CMK (cell line): ENCODE data around the gene ZNF566.
"Not testable (repeated sequence)": the region's sequence is repeated elsewhere in the genome, so short reads cannot be mapped to it uniquely, and the experiment has no call there.

Experiments used
- DNase-seq: peaks from one replicate; pipeline ENCODE4 v3.0.0-alpha.2; 2010; ENCODE audit warnings: low read depth

Gene ZNF566

DNA sequence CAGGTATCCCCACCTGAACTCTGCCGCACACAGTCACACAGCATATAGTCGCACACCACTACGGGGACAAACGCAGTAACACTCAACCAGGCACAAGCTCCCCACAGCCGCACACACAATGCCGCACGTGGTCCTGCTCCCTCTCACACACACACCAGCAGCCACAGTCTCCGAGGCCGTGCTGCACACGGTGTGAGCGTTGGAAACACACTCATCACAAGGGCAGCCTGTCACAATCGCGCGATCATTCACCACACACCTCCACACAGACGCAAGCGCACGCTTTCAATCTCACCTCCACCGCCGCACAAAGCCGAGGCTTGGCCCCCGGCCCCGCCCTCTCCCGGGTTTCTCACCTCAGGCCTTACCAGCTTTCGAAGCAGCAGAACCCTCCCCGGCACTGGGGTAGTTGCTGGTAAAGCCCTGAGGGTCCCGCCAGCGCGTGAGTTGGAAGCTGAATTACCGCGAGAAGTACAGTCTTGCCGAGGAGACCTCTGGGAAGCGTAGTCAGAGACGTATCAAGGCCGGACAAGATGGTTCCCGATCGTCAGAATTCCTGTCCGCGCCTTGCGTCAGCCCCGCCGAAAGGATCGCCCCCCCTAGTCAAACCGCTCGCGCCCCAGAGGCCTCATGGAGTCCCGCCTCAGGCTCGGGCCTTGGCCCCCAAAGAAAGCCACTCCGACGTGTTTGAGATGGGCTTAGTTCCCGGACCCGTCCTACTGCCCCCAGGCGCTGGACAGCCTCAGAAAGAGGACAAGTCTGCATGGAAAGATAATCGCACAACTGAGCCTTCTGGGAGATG, at the start of gene ZNF566:
Gene ZNF566 (minus strand): TSS at position 444 of the 802 bp plus-strand sequence. CDS start 13,004 bp downstream, outside the sequence.
- peak; percentile 93 for DNase-seq

DNA sequence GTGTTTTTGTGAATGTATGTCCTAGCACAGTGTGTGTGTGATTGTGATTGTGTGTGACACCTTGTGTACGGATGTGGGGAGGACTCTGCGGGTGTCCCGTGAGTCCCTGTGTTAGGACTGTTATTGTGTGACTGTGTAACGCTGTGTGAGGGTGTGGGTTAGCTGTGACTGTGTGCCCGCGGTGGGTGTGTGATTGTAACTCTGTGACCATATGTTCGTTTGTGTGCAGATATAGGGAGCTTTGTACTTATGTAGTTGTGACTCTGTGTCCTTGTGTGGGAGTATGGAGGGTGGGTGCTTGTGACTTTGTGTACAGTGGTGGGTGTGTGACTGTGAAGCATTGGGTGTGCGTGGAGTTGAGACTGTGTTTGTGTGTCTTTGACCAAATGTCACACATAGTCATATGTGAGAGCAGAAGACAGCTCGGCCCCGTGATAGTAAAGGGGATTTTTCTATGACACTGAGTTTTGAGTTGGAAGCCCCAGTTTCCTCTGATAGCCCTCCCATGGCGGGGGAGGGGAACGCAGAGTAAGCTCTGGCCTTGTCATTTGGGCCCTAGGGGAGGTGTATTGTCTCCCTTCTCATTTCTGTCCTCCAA, 39.7 kb upstream of the ZNF566 start:
- no peak for DNase-seq

DNA sequence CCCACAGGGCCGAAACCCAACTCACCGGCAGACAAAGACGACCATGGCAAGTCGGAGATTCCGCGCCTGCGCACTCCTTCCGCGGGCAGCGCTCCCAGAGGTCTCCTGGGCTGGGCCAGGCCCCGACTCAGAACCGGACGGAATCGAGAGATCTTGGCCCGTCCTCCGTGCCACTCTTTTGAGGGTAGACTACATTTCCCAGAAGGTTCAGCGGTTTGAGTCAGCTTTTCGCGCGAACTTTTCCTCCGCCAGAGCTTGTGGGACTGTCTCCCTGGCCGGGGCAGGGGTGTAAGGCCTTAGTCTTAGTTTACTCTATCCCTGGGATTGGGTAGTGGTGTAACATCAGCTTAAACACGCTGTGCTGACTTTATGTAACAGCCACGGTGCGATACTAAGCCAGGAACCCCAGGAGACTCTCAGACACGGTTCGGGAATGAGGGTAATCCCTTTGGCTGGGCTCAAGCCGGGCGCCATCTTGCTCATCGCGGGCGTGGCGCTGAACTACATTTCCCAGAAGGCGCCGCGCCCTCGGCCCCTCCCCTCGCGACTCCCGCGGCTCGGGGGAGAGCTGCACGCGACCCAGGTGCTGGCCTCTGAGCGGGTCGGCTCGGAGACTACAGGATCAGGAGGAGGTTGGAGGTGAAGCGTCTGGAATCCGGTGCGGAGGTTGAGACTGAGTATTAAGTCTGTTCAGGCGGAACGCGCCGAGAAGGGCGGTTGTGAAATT, 39.0 kb upstream of the ZNF566 start, which contains the start of gene ZNF260:
Gene ZNF260 (minus strand): TSS at position 78 of the 727 bp plus-strand sequence. CDS start 13,033 bp downstream, outside the sequence.
- peak; percentile 92 for DNase-seq

DNA sequence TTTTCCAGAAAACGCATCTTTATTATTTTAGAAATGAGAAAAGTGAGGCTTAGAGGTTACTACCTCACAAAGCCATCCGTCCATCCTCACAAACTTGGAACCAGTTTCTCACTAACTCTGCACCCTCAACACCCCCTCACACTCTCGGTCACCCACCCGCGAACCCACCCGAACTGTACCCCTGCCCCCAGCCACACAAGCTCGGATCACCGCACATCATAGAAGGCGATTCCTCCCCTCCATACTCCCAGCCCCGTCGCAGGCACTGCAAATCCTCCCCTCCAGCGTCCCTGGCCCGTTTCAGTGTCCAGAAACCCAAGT, 38.5 kb upstream of the ZNF566 start:
- DNase-seq, result no peak

DNA sequence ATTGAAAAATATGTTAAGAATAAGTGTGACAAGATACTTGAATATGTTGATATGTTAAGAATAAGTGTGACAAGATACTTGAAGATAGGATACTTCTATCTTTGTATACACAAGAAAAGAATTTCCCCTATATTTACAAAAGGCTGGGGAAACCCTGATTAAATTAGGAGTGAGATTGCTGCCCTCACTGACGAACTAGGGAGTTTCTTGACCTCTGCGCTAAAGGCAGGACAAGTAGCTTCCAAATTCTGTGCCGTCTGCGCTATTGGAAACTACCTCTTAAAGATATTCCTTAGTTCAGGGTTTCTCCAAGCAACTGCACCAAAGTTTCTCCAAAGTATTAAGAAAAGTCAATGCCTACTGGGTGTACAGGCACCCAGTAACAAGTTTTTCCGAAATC, 38.0 kb upstream of the ZNF566 start:
- no peak for DNase-seq

DNA sequence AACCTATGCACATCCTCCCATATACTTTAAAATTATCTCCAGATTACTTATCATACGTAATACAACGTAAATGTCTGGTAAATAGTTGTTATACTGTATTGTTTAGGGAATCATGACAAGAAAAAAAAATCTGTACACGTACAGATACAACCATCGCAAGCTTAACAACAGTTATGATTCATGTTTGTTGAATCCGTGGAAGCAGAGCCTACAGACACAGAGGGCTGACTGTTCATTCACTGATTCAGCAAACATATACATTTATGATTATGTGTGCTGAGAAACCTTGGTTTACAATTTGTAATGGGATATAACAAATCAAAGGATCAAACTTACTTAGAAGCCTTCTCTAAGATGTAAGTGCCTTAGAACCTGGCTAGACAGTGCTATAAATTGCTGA, 37.2 kb upstream of the ZNF566 start:
- no peak for DNase-seq

DNA sequence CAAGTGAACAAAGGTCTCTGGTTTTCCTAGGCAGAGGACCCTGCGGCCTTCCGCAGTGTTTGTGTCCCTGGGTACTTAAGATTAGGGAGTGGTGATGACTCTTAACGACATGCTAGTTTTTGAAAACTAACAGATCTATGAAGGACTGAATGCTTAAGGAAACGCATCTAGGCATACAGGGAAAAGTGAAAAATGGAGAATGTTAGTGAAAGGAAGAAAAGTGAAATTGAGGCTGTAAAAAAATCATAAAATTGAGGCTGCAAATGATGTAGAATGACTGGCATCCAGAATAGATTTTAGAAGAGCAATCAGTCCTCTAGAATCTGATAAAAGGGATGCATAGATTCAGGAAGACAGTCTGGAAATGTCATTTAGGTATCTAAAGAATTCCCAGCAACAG, 35.3 kb upstream of the ZNF566 start:
- DNase-seq, result no peak

DNA sequence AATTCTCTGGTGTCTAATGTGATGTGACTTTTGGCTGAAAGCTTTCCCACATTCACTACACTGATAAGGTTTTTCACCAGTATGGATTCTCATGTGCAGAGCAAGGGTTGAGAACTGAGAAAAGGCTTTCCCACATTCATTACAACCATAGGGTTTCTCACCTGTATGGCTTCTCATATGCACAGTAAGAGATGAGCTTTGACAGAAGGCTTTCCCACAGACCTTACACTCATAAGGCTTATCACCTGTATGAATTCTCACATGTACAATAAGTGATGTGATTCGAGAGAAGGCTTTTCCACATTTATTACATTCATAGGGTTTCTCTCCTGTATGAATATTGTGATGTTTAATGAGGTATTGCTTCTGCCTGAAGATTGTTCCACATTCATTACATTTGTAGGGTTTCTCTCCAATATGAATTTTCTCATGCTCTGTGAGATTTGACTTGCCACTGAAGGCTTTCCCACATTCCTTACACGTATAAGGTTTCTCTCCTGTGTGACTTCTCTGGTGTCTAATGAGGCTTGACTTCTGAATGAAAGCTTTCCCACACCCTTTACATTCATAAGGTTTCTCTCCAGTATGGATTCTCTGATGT, 24.8 kb upstream of the ZNF566 start:
- no peak for DNase-seq

DNA sequence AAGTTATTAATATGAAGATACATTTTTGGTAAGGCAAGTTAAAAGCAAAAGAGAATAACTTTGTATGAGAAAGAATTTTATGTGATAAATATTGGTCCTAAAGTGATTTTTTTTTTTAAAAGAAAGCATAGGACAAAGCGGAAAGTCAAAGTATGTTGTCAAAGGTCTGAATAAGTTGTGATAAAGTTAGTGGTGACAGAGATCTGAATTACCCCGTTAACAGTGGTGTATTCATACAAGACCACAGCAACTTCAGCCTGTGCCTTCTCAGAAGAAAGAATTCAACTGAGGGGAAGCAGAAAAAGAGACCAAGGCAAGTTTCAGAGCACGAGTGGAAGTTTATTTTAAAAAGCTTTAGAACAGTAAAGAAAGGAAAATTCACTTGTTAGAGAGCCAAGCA, 19.0 kb upstream of the ZNF566 start:
- DNase-seq, result no peak

DNA sequence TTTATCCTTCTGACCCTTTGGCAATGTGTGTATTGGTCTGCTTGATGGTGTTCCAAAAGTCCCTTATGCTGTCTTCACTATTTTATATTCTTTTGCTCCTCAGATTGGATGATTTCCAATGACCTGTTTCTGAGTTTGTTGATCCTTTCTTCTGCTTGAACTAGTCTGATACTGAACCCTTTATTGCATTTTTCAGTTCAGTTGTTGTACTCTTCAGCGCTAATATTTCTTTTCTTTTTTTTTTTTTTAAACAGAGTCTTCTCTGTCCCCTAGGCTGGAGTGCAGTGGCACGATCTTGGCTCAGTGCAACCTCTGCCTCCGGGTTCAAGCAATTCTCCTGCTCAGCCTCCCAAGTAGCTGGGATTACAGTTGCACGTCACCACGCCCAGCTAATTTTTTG, 12.6 kb upstream of the ZNF566 start:
- DNase-seq, result no peak

DNA sequence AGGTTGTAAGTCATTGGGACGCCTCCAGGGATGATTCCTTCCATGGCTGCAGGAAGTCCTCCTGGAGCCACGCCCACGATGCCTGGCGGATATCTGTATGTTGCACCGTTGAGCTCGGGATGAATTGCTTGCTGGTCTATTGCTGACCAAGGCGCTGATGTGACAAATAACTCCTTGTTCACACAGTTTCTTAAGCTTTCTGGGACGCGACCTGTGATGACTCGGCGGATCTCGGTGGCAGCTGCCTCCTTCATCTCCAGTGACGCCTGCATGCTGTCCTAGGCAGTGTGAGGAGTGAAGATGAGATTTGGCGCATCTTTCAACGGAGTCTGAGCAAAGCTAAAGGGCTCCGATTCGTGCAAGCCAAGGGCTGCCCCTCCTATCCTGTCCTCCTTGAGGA, 7.6 kb upstream of the ZNF566 start:
- DNase-seq, result no peak

DNA sequence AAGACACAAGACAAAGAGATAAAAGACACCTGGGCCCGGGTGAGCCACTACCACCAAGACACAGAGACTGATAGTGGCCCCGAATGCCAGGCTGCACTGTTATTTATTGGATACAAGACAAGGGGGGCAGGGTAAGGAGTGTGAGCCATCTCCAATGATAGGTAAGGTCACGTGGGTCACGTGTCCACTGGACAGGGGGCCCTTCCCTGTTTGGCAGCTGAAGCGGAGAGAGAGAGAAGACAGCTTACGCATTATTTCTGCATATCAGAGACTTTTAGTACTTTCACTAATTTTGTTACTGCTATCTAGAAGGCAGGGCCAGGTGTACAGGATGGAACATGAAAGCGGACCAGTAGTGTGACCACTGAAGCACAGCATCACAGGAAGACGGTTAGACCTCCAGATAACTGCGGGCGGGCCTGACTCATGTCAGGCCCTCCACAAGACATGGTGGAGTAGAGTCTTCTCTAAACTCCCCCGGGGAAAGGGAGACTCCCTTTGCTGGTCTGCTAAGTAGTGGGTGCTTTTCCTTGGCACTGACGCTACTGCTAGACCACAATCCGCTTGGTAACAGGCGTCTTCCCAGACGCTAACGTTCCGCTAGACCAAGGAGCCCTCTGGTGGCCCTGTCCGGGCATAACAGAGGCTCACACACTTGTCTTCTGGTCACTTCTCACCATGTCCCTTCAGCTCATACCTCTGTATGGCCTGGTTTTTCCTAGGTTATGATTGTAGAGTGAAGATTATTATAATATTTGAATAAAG, 3.5 kb upstream of the ZNF566 start:
- DNase-seq, result peak; percentile 48

DNA sequence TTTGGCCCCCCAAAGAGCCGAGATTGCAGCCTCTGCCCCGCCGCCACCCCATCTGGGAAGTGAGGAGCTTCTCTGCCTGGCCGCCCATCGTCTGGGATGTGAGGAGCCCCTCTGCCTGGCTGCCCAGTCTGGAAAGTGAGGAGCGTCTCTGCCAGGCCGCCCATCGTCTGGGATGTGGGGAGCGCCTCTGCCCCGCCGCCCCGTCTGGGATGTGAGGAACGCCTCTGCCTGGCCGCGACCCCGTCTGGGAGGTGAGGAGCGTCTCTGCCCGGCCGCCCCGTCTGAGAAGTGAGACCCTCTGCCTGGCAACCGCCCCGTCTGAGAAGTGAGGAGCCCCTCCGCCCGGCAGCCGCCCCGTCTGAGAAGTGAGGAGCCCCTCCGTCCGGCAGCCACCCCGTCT, 1.5 kb upstream of the ZNF566 start:
- not testable (repeated sequence) for DNase-seq

DNA sequence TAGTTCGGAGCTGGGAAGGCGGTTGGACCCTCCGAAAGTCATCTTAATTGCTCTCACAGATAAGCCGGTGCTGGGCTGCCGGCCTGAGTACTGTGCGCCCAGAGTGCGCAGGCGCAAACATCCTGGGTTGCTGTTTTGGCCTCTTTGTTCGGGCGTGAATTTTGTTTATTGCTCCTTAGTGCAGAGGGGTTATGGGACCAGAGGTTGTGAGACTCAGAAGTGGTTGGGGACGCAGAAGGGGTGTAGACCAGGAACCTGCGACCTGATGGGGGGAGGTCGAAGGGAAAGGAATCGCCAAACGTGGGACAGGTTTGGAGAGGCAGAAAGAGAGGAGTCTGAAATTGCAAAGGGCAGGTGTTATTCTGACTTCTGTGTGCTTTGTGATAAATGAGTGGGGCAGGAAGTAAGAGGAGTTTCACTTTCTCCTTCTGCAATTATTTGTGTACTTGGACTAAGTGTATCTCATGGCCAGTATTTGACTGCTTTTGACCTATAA, 607 bp upstream of the ZNF566 start:
- DNase-seq, result peak; percentile 93

DNA sequence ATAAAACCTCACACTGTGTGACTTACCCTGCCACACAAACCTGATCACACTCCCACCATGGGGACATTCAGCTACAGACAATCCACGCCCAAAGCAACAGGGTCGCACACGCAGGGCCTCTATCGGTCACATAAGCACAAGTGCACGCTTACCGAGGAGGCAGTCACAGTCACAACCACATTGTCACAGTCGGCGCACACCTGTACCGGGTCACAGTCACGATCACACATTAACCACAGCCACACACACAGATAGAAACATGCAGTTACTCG, 579 bp downstream of the ZNF566 start:
- peak; percentile 31 for DNase-seq

DNA sequence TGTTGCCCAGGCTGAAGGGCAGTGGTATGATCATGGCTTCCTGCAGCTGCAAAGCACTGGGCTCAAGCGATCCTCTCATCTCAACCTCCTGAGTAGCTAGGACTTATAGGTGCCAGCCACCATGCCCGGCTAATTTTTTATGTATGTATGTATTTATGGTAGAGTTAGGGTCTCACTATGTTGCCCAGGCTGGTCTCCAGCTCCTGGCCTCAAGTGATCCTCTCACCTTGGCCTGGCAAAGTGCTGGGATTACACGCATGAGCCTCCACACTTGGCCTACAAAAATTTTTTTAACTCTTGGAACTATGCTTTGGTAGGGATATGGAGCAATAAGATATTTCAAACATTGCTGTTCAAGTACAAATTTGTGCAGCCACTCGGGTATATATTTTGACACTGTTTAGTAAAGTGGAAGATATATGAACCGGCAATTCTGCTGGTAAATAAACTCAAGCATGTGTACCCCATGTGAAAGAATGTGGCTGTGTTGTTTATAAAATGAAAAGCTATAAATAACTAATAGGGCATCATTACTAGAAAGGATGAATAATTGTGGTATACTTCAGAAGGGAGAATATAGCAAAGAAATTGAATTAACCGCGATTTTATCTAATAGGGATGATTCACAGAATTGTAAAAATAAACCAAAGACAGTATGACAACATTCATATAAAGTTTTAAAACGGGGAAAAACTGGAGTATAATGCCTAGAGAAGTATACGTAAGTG, 1.1 kb downstream of the ZNF566 start:
- DNase-seq, result no peak

DNA sequence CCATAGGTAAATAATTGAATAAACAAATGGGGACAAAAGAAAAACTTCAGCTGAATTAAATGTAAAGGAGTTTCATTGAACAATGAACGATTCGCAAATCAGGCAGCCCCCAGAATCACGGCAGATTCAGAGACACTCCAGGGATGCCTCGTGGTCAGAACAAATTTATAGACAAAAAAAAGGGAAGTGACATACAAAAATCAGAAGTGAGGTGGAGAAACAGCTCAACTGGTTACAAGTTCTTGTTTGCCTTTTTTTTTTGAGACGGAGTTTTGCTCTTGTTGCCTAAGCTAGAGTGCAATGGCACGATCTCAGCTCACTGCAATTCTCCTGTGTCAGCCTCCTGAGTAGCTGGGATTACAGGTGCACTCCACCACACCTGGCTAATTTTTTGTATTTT, 5.7 kb downstream of the ZNF566 start:
- no peak for DNase-seq

DNA sequence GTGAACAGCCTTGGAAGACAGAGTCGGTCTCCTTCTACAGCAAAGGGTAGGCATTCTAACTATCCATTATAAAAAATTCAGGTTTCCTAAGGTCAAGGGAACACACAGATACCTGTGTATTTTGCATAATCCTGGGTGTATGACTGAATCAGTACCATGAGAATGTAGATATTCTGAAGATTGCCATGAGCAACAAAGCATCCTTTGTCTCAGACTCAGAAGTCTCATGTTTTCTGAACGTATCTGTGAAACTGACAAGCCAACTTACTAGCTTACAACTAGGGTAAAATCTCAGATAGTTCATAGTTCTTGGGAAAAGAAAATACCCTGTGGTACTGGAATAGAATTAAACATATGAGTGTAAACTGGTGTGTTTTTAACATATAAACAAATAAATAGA, 6.5 kb downstream of the ZNF566 start:
- DNase-seq, result no peak

DNA sequence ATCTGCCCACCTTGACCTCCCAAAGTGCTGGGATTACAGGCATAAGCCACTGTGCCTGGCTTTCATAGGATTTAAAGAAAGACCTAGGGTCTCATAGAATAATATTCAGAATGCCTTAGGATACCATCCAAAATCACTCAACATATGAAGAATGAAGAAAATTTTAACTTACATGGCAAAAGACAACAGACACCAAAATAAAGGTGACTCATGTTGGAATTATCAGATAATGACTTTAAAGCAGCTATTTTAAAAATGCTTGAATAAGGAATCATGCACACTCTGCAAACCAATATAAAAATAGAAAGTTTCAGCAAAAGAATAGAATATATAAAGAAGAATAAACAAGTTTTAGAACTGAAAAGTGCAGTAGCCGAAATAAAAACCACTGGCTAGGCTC, 29.3 kb downstream of the ZNF566 start:
- DNase-seq, result no peak

DNA sequence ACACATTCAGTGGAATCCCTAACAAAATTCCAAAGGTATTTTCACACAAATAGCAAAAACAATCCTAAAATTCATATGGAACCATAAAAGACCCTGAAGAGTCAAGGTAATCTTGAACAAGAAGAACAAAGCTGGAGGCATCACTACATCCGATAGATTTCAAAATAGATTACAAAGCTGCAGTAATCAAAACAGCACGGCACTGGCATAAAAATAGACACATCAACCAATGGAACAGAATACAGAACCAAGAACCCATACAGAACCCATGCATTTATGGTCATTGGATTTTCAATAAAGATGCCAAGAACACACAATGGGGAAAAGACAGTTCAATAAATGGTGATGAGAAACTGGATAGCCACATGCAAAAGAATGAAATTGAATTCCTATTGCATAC, 32.5 kb downstream of the ZNF566 start:
- no peak for DNase-seq

DNA sequence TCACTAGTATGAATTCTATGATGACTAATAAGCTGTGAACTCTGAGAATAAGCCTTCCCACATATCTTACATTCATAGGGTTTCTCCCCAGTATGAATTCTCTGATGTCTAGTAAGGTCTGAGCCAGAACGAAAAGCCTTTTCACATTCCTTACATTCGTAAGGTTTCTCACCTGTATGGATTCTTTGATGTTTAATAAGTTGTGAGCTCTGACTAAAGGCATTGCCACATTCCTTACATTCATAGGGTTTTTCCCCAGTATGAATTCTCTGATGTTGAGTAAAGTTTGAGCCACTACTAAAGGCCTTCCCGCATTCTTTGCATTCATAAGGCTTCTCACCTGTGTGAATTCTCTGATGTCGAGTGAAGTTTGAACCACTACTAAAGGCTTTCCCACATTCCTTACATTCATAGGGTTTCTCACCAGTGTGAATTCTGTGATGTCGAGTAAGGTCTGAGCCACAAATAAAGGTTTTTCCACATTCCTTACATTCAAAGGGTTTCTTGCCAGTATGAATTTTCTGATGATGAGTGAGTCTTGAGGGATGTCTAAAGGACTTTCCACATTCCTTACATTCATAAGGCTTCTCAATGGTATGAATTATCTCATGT, 40.2 kb downstream of the ZNF566 start:
- no peak for DNase-seq
